ENCODE data around the gene GNG13.

GNG13 gene

DNA sequence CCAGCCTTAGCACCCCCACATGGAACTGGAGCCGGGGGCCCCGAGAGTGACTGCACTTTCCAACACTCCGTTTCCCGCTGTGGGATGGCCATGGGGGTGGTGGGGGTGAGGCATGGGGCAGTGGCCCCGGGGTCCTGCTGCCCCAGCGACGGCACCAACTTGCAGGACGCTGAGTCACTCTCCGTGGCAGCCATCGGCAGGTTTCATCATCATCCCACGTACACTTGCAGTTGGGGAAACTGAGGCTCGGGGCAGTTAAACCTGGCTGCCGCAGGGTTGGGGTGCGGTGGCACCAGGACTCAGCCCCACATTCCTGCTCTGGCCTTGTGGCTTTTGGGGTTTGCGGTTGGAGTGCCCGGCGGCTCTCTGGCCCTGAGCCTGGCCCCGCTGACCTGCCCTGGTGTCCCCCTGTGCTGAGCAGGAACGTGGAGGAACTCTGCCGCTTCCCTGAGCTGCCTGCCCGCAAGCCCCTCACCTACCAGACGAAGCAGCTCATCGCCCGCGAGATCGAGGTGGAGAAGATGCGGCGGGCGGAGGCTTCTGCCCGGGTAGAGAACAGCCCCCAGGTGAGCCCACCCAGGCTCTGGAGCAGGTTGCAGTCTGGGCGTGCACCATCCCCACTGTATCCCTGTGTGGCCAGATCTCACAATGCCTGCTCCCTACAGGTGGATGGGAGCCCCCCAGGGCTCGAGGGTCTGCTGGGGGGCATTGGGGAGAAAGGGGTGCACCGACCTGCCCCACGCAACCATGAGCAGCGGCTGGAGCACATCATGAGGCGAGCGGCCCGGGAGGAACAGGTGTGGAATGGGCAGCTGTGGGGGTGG lies 4.0 kb downstream of the GNG13 start:
- Histone ChIP-seq H3K27ac (ENCODE audit: low read length) (no peak overlapping the region), H3K4me1 (ENCODE audit: insufficient read depth, low read length) (no peaks in the 10 kb centered on the region), H3K4me3 (ENCODE audit: low read length) (no peak overlapping the region), H3K9ac (ENCODE audit: low read depth, low read length) (no peak overlapping the region), H3K9me3 (ENCODE audit: insufficient read depth, low read depth, low read length) (no peaks in the 10 kb centered on the region), H3K27me3 (ENCODE audit: insufficient read depth, low read length) (peaks cover 24% of the 10 kb centered on the region), H3K36me3 (ENCODE audit: insufficient read depth, low read depth, low read length) (peaks cover 21% of the 10 kb centered on the region)

DNA sequence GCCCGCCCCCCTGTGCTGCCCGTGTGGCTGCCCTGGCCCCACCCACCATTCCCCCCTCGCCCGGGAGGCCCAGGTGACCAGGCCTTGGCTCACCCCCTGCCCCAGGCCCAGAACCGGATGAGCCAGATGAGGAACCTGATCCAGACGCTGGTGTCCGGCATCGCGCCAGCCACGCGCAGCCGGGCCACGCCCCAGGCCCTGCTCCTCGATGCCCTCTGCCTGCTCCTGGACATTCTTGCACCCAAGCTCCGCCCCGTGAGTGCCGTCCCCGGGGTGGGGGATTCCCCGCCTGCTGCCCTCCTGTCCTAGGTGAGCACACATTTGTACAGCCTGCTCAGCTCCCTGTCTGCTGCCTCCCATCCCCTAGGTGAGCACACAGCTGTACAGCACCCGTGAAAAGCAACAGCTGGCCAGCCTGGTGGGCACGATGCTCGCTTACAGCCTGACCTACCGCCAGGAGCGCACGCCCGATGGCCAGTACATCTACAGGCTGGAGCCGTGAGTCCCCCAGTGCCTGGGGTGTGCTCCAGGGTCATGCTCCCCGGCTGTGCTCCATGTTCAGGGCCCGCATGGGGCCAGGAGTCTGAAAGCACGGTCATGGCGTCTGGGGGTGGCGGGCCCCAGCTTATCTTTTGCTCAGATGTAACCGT lies 4.8 kb downstream of the GNG13 start:
- peaks cover 29% of the 10 kb centered on the region for H3K36me3 ChIP-seq (ENCODE audit: insufficient read depth, low read depth, low read length)
- no peak overlapping the region for H3K9ac ChIP-seq (ENCODE audit: low read depth, low read length)
- H3K27me3 ChIP-seq (ENCODE audit: insufficient read depth, low read length): peaks cover 16% of the 10 kb centered on the region

DNA sequence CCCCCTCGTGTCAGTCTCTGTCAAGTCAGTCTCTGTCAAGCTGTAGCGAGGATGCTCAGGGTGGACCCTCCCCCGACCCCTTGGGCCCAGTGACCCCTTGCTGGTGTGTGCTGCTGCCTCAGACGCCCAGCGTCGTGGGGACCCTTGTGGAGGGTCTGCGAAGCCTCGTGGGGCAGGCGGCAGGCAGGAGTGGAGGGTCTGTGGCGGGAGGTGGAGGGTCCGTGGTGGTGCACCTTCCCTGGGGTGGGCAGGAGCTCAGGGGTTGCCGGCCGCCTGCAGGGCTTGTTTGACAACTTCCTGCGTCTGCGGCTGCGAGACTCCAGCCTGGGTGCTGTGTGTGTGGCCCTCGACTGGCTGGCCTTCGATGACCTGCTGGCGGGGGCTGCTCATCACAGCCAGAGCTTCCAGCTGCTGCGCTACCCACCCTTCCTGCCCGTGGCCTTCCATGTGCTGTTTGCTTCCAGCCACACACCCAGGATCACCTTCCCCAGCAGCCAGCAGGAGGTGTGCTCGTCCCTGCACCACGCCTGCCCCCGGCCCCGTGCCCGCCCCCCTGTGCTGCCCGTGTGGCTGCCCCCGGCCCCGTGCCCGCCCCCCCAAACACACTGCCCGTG lies 5.6 kb downstream of the GNG13 start:
- H3K27me3 ChIP-seq (ENCODE audit: insufficient read depth, low read length): peaks cover 10% of the 10 kb centered on the region; the same call in 1 of the 2 replicates
- H3K36me3 ChIP-seq (ENCODE audit: insufficient read depth, low read depth, low read length): peaks cover 36% of the 10 kb centered on the region
- H3K4me3 ChIP-seq (ENCODE audit: low read length): no peak overlapping the region
- H3K9ac ChIP-seq (ENCODE audit: low read depth, low read length): no peak overlapping the region
- no peaks in the 10 kb centered on the region for H3K4me1 ChIP-seq (ENCODE audit: insufficient read depth, low read length)
- H3K9me3 ChIP-seq (ENCODE audit: insufficient read depth, low read depth, low read length): no peaks in the 10 kb centered on the region
- H3K27ac ChIP-seq (ENCODE audit: low read length): no peak overlapping the region

More for the DNA sequence above, 4.8 kb downstream of the GNG13 start:
- no peak overlapping the region for H3K4me3 ChIP-seq (ENCODE audit: low read length)
- no peak overlapping the region for H3K27ac ChIP-seq (ENCODE audit: low read length)
- no peaks in the 10 kb centered on the region for H3K9me3 ChIP-seq (ENCODE audit: insufficient read depth, low read depth, low read length)
- no peaks in the 10 kb centered on the region for H3K4me1 ChIP-seq (ENCODE audit: insufficient read depth, low read length)

DNA sequence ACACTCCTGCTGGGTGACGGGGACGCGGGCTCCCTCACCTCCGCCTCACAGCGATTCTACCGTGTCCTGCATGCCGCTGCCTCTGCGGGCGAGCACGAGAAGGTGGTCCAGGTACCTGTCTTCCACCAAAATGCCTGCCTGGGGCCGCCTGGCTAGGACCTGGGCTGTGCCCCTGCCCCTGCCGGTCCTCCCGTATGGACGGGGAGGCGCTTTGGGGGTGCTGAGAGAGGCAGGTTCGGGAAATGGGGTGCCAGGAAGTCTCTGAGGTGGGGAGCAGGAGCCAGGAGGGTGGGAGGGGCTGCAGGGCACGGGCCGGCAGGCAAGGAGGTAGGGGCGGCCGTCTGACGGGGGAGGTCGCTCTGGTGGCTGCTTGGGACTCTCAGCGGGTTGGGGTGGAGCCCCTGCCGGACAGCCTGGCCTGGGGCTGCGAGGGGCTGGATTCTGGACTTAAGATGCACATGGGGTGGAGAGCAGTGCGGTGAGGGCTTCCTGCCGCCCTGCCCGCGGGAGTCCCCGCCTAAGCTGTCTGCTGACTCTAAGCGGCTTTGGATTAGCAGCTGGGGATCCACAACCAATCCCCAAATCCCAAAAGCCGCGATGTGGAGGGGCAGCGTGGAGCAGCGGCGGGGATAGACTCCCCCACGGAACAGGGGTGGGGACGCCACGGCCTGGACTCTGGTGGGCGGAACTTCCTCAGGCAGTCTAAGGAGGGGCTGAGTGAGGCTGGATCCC lies 6.3 kb downstream of the GNG13 start:
- no peak overlapping the region for H3K27ac ChIP-seq (ENCODE audit: low read length)
- H3K9ac ChIP-seq (ENCODE audit: low read depth, low read length): no peak overlapping the region
- H3K4me3 ChIP-seq (ENCODE audit: low read length): no peak overlapping the region
- peaks cover 40% of the 10 kb centered on the region for H3K36me3 ChIP-seq (ENCODE audit: insufficient read depth, low read depth, low read length)
- H3K9me3 ChIP-seq (ENCODE audit: insufficient read depth, low read depth, low read length): no peaks in the 10 kb centered on the region
- H3K27me3 ChIP-seq (ENCODE audit: insufficient read depth, low read length): peaks cover 5% of the 10 kb centered on the region; the same call in 1 of the 2 replicates
- H3K4me1 ChIP-seq (ENCODE audit: insufficient read depth, low read length): no peaks in the 10 kb centered on the region

DNA sequence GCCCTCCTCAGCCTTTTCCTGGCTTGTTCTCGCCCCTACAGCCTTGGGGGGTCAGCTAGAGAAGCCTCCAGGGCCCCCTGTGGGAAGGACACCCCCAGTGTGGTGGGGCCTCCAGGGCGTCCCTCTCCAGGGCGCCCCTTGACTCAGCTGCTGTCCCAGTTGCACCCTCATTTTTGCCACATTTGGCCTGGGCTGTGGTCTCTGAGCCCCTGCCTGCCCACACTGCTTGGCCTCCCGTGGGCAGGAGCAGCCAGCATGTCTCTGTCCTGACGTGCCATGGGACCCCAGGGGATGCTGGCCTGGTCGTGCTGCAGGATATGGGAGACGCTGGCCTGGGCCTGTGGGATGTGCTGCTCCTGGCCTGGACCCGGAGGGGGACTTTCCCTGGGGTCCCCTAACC lies 7.1 kb downstream of the GNG13 start:
- H3K9me3 ChIP-seq (ENCODE audit: insufficient read depth, low read depth, low read length): no peaks in the 10 kb centered on the region
- H3K36me3 ChIP-seq (ENCODE audit: insufficient read depth, low read depth, low read length): peaks cover 40% of the 10 kb centered on the region
- no peaks in the 10 kb centered on the region for H3K27me3 ChIP-seq (ENCODE audit: insufficient read depth, low read length)
- H3K27ac ChIP-seq (ENCODE audit: low read length): no peak overlapping the region
- H3K9ac ChIP-seq (ENCODE audit: low read depth, low read length): no peak overlapping the region
- H3K4me1 ChIP-seq (ENCODE audit: insufficient read depth, low read length): no peaks in the 10 kb centered on the region
- no peak overlapping the region for H3K4me3 ChIP-seq (ENCODE audit: low read length)

DNA sequence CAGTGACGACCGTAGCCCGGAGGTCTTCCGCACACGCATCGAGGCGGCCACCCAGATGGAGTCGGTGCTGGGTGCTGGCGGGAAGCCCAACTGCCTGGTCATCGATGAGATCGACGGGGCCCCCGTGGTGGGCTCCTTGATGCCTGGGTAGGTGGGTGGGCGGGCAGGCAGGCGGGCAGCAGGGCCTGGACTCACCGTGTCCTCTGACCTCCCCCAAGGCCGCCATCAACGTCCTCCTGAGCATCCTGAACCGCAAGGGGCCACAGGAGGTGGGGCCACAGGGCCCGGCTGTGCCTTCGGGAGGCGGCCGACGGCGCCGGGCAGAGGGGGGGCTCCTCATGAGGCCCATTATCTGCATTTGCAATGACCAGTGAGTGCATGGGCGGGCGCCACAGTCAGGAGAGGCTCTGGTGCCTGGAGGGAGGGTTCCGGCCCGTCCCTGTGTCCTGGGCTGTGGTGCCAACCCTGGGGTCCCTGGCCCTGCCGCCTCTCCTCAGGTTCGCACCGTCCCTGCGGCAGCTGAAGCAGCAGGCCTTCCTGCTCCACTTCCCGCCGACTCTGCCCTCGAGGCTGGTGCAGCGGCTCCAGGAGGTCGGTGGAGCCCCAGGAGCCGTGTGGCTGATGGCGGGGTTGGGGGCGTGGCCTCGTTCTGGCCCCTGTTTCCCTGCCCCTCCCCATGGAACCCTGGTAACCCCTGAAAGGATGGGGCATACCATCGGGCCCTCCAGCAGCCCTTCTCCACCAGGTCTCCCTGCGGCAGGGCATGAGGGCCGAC lies 8.1 kb downstream of the GNG13 start:
- Histone ChIP-seq H3K27me3 (ENCODE audit: insufficient read depth, low read length) (no peaks in the 10 kb centered on the region), H3K9me3 (ENCODE audit: insufficient read depth, low read depth, low read length) (no peaks in the 10 kb centered on the region), H3K27ac (ENCODE audit: low read length) (no peak overlapping the region), H3K9ac (ENCODE audit: low read depth, low read length) (no peak overlapping the region), H3K4me1 (ENCODE audit: insufficient read depth, low read length) (no peaks in the 10 kb centered on the region), H3K36me3 (ENCODE audit: insufficient read depth, low read depth, low read length) (peaks cover 40% of the 10 kb centered on the region), H3K4me3 (ENCODE audit: low read length) (no peak overlapping the region)

DNA sequence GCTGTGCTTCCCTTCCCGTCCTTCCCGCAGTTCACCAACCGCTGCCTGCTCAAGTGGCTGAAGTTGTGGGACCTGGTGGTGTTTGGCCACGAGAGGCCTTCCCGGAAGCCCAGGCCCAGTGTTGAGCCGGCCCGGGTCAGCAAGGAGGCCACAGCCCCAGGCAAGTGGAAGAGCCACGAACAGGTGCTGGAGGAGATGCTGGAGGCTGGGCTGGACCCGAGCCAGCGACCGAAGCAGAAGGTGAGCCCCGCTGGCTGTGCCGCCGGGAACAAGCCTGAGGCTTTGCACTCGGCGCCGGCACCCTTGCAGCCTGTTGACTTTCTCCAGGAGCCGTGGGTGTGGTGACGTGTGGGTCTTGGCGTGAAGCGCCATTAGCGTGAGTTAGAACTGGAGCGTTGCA lies 9.4 kb downstream of the GNG13 start:
- no peaks in the 10 kb centered on the region for H3K27me3 ChIP-seq (ENCODE audit: insufficient read depth, low read length)
- H3K4me1 ChIP-seq (ENCODE audit: insufficient read depth, low read length): no peaks in the 10 kb centered on the region
- no peak overlapping the region for H3K27ac ChIP-seq (ENCODE audit: low read length)
- H3K4me3 ChIP-seq (ENCODE audit: low read length): no peak overlapping the region
- no peaks in the 10 kb centered on the region for H3K9me3 ChIP-seq (ENCODE audit: insufficient read depth, low read depth, low read length)
- H3K9ac ChIP-seq (ENCODE audit: low read depth, low read length): no peak overlapping the region
- peaks cover 39% of the 10 kb centered on the region for H3K36me3 ChIP-seq (ENCODE audit: insufficient read depth, low read depth, low read length)

DNA sequence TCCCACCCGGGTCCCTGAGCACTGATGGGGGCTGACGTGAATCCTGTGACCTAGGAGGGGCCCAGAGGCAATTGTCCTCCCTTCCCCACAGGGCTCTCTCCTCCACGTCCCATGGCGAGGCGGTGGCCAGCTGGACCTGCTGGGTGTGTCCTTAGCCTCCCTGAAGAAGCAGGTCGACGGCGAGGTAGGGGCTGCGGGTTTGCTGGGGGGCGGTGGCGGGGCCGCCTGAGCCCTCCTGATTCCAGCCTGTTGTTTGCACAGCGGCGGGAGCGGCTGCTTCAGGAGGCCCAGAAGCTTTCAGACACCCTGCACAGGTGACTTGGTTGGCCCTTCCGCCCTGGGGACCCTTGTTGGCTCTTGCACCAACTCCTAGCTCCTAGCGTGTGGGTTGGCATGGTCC lies 10.4 kb downstream of the GNG13 start:
- Histone ChIP-seq H3K9ac (ENCODE audit: low read depth, low read length) (no peak overlapping the region), H3K9me3 (ENCODE audit: insufficient read depth, low read depth, low read length) (no peaks in the 10 kb centered on the region), H3K4me1 (ENCODE audit: insufficient read depth, low read length) (no peaks in the 10 kb centered on the region), H3K4me3 (ENCODE audit: low read length) (no peak overlapping the region), H3K27me3 (ENCODE audit: insufficient read depth, low read length) (no peaks in the 10 kb centered on the region), H3K27ac (ENCODE audit: low read length) (no peak overlapping the region), H3K36me3 (ENCODE audit: insufficient read depth, low read depth, low read length) (peaks cover 40% of the 10 kb centered on the region)

DNA sequence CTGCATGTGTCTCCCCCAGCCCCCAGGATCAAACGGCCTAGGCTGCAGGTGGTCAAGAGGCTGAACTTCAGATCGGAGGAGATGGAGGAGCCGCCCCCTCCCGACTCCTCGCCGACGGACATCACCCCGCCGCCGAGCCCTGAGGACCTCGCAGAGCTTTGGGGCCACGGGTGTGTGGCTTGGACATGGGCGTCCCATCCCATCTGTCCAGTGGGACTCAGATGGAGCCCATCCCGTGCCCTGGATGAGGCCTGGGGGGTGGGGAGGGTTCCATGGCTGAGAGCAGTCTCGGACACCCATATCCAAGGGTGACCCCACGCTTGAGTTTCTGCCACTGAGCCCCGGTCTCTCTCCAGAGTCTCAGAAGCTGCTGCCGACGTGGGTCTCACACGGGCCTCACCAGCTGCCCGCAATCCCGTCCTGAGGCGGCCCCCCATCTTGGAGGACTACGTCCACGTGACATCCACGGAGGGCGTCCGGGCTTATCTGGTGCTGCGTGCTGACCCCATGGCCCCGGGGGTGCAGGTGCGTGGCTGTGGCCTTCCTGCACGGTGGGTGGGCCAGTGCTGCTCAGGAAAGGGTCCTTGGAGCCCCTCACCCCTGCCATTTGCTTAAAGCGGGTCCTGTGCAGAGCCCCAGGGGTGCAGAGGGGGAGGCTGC lies 11.2 kb downstream of the GNG13 start:
- no peaks in the 10 kb centered on the region for H3K9me3 ChIP-seq (ENCODE audit: insufficient read depth, low read depth, low read length)
- peak overlapping the region; percentile 88; the same call in 1 of the 2 replicates for H3K9ac ChIP-seq (ENCODE audit: low read depth, low read length)
- no peak overlapping the region for H3K27ac ChIP-seq (ENCODE audit: low read length)
- peaks cover 40% of the 10 kb centered on the region for H3K36me3 ChIP-seq (ENCODE audit: insufficient read depth, low read depth, low read length)
- no peaks in the 10 kb centered on the region for H3K27me3 ChIP-seq (ENCODE audit: insufficient read depth, low read length)
- no peaks in the 10 kb centered on the region for H3K4me1 ChIP-seq (ENCODE audit: insufficient read depth, low read length)
- peak overlapping the region; percentile 87 for H3K4me3 ChIP-seq (ENCODE audit: low read length)

DNA sequence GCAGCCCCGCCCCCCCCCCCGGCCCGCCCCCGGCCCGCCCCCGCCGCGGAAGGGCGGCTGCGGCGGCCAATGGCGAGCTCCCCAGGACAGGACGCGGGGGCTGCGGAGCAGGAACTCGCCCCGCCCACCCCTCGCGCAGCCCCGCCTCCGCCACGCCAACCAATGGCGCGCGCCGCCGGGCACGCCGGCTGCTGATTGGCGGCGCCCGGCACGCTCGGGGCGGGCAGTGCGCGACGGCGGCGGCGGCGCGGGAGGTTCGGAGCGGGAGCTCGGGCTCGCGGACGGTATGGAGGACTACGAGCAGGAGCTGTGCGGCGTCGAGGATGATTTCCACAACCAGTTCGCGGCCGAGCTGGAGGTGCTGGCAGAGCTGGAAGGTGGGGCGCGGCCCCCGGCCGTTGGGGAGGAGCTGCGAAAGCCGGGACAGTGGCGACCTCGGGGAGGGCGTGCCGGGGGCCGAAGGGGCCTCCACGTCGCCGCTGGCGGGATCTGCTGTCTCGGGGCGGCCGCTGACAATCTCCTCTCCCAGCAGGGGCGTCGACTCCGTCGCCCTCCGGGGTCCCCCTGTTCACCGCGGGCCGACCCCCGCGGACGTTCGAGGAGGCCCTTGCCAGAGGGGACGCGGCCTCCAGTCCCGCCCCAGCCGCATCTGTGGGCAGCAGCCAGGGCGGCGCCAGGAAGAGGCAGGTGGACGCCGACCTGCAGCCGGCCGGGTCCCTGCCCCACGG lies 12.0 kb downstream of the GNG13 start, which contains the start of gene CHTF18:
Gene CHTF18 (plus strand): TSS at position 222 of the 728 bp plus-strand sequence. CDS start 65 bp downstream, at position 287.
- peaks cover 37% of the 10 kb centered on the region for H3K36me3 ChIP-seq (ENCODE audit: insufficient read depth, low read depth, low read length)
- no peak within 1 kb of the TSS for H3K27ac ChIP-seq (ENCODE audit: low read length)

More for the DNA sequence above, 12.0 kb downstream of the GNG13 start, which contains the start of gene CHTF18:
- Histone ChIP-seq H3K4me3 (ENCODE audit: low read length) (peak within 1 kb of the TSS; percentile 87), H3K4me1 (ENCODE audit: insufficient read depth, low read length) (no peaks in the 10 kb centered on the region), H3K9ac (ENCODE audit: low read depth, low read length) (peak within 1 kb of the TSS; percentile 88), H3K9me3 (ENCODE audit: insufficient read depth, low read depth, low read length) (no peaks in the 10 kb centered on the region), H3K27me3 (ENCODE audit: insufficient read depth, low read length) (no peaks in the 10 kb centered on the region)
